Mesenchymal stem cell (in vitro differentiated cells and primary cell): ENCODE results near the gene PCNX4.

Experiments used
- DNase-seq: peaks from one replicate; pipeline ENCODE4 v3.0.0-alpha.2; 2013
- H2AFZ ChIP-seq: one replicate; pipeline ENCODE4 v1.6.1; 2013; ENCODE audit warnings: low read depth, mild to moderate bottlenecking, control low read depth, inconsistent platforms, low read length, moderate library complexity
- H2AK5ac ChIP-seq: 2 replicates; pipeline ENCODE4 v1.6.1; 2013; ENCODE audit warnings: low read length, moderate library complexity, mild to moderate bottlenecking, inconsistent platforms; ENCODE audit not compliant: severe bottlenecking
- H2BK120ac ChIP-seq: one replicate; pipeline ENCODE4 v1.6.1; 2013; ENCODE audit warnings: low read depth, mild to moderate bottlenecking, inconsistent platforms, low read length, moderate library complexity
- H2BK12ac ChIP-seq, 2 experiments: one replicate each; pipeline ENCODE4 v1.6.1; 2013; ENCODE audit warnings: inconsistent platforms in 2 of 2, low read length in 2 of 2, mild to moderate bottlenecking in 2 of 2, moderate library complexity in 2 of 2, control low read depth in 1 of 2
- H2BK15ac ChIP-seq: one replicate; pipeline ENCODE4 v1.6.1; 2013; ENCODE audit warnings: mild to moderate bottlenecking, low read depth, inconsistent platforms; ENCODE audit not compliant: poor library complexity, severe bottlenecking
- H2BK5ac ChIP-seq: 2 replicates; pipeline ENCODE4 v1.6.1; 2013; ENCODE audit warnings: low read depth, mild to moderate bottlenecking, low read length, control low read depth, inconsistent platforms; ENCODE audit not compliant: poor library complexity, severe bottlenecking
- H3K14ac ChIP-seq, 2 experiments: one replicate each; pipeline ENCODE4 v1.6.1; 2013; ENCODE audit warnings: inconsistent platforms in 2 of 2, low read length in 2 of 2, control low read depth in 1 of 2, mild to moderate bottlenecking in 1 of 2, moderate library complexity in 1 of 2
- H3K18ac ChIP-seq, 2 experiments: one replicate each; pipeline ENCODE4 v1.6.1; 2013; ENCODE audit warnings: inconsistent platforms in 2 of 2, low read length in 2 of 2, control low read depth in 1 of 2, low read depth in 1 of 2, mild to moderate bottlenecking in 1 of 2
- H3K23ac ChIP-seq, 2 experiments: one replicate each; pipeline ENCODE4 v1.6.1; 2013; ENCODE audit warnings: inconsistent platforms in 2 of 2, low read length in 2 of 2, mild to moderate bottlenecking in 2 of 2, moderate library complexity in 2 of 2, control low read depth in 1 of 2
- H3K27ac ChIP-seq: 2 replicates; pipeline ENCODE4 v1.5.1; 2013; ENCODE audit warnings: mild to moderate bottlenecking, moderate library complexity, low read length, control low read depth, inconsistent platforms; ENCODE audit not compliant: poor library complexity, severe bottlenecking
- H3K27me3 ChIP-seq, 2 experiments: 2 replicates each; pipeline versions ENCODE4 v1.6.1 to v1.7.0; 2013; ENCODE audit warnings: low read length in 2 of 2, mild to moderate bottlenecking in 2 of 2, moderate library complexity in 2 of 2, control low read depth in 1 of 2, inconsistent platforms in 1 of 2; ENCODE audit not compliant: control insufficient read depth in 1 of 2, insufficient read depth in 1 of 2
- H3K36me3 ChIP-seq, 2 experiments: 2 replicates each; pipeline versions ENCODE4 v1.6.1 to v1.7.0; 2013; ENCODE audit warnings: low read length in 2 of 2, control low read depth in 1 of 2, inconsistent platforms in 1 of 2, low read depth in 1 of 2, mild to moderate bottlenecking in 1 of 2; ENCODE audit not compliant: insufficient read depth in 2 of 2, control insufficient read depth in 1 of 2
- H3K4ac ChIP-seq, 2 experiments: one replicate each; pipeline ENCODE4 v1.6.1; 2013; ENCODE audit warnings: inconsistent platforms in 2 of 2, low read length in 2 of 2, mild to moderate bottlenecking in 2 of 2, moderate library complexity in 2 of 2, control low read depth in 1 of 2, low read depth in 1 of 2
- H3K4me1 ChIP-seq: 2 replicates; pipeline ENCODE4 v1.6.1; 2013; ENCODE audit warnings: low read depth, low read length, control low read depth; ENCODE audit not compliant: control insufficient read depth, insufficient read depth
- H3K4me2 ChIP-seq: 2 replicates; pipeline ENCODE4 v1.6.1; 2013; ENCODE audit warnings: low read length, mild to moderate bottlenecking, inconsistent platforms; ENCODE audit not compliant: poor library complexity, severe bottlenecking
- H3K4me3 ChIP-seq, 2 experiments: 2 replicates each; pipeline versions ENCODE4 v1.5.1 to v1.7.0; 2013; ENCODE audit warnings: low read length in 2 of 2, mild to moderate bottlenecking in 2 of 2, control low read depth in 1 of 2, low read depth in 1 of 2; ENCODE audit not compliant: insufficient read depth in 1 of 2
- H3K79me1 ChIP-seq: replicated peaks from 2 replicates; pipeline ENCODE4 v1.6.1; 2013; ENCODE audit warnings: mild to moderate bottlenecking, control low read depth, low read length, inconsistent platforms; ENCODE audit not compliant: poor library complexity, severe bottlenecking
- H3K9ac ChIP-seq: 2 replicates; pipeline ENCODE4 v1.7.0; 2013; ENCODE audit warnings: mild to moderate bottlenecking, low read length, moderate library complexity
- H3K9me3 ChIP-seq: 2 replicates; pipeline ENCODE4 v1.7.0; 2013; ENCODE audit warnings: mild to moderate bottlenecking, low read length; ENCODE audit not compliant: control insufficient read depth
- H4K8ac ChIP-seq: one replicate; pipeline ENCODE4 v1.6.1; 2013; ENCODE audit warnings: inconsistent platforms, mild to moderate bottlenecking, low read length, moderate library complexity
- H4K91ac ChIP-seq: one replicate; pipeline ENCODE4 v1.6.1; 2013; ENCODE audit warnings: mild to moderate bottlenecking, low read length, inconsistent platforms
- WGBS: methylation state at CpG from one replicate; pipeline ENCODE4 v1.1.7; 2013; ENCODE audit warnings: mixed read lengths; 5-methylcytosine and 5-hydroxymethylcytosine counted together

PCNX4 gene

GRCh38 chr14:60163693-60164092 lies 72.0 kb downstream of the PCNX4 start:
- Histone ChIP-seq H3K4me1 (peaks cover 1% of the 10 kb centered on the region), H3K18ac (no peak overlapping the region), H2BK5ac (no peak overlapping the region), H2AFZ (no peak overlapping the region), H3K27ac (no peak overlapping the region), H2BK15ac (no peak overlapping the region), H3K23ac (no peak overlapping the region), H2BK12ac (no peak overlapping the region), H3K4ac (no peak overlapping the region), H3K4me2 (peak overlapping the region; percentile 36), H3K36me3 (peaks cover 2 to 3% of the 10 kb centered on the region in 2 experiments), H3K79me1 (peaks cover 8% of the 10 kb centered on the region), H2BK120ac (no peak overlapping the region), H4K91ac (no peak overlapping the region), H2AK5ac (peak overlapping the region; percentile 37), H3K27me3 (no peaks in the 10 kb centered on the region), H3K9ac (peak overlapping the region; percentile 96), H3K14ac (no peak overlapping the region), H4K8ac (peak overlapping the region; percentile 15), H3K9me3 (no peaks in the 10 kb centered on the region), H3K4me3 (peak overlapping the region in 1 of 2 experiments; percentile 91)
- DNase-seq, result no peak
- 95% methylated on average over 5 of the region's 6 CpGs for WGBS

DNA sequence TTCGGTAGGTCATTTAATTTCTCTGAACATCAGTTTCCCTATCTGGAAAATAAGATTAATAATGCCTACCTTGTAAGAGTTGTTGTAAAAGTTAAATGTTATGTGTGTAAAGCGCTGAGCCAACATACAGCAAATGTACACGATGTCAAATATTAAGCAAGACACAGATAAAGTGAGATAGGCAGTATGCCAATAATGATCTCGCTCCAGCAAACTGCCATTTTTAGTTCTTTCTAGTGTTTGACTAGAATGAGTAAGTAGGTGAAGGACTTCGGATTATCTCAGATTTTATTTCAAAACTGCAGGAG lies 72.6 kb downstream of the PCNX4 start:
- no peaks in the 10 kb centered on the region for H3K27me3 ChIP-seq

DNA sequence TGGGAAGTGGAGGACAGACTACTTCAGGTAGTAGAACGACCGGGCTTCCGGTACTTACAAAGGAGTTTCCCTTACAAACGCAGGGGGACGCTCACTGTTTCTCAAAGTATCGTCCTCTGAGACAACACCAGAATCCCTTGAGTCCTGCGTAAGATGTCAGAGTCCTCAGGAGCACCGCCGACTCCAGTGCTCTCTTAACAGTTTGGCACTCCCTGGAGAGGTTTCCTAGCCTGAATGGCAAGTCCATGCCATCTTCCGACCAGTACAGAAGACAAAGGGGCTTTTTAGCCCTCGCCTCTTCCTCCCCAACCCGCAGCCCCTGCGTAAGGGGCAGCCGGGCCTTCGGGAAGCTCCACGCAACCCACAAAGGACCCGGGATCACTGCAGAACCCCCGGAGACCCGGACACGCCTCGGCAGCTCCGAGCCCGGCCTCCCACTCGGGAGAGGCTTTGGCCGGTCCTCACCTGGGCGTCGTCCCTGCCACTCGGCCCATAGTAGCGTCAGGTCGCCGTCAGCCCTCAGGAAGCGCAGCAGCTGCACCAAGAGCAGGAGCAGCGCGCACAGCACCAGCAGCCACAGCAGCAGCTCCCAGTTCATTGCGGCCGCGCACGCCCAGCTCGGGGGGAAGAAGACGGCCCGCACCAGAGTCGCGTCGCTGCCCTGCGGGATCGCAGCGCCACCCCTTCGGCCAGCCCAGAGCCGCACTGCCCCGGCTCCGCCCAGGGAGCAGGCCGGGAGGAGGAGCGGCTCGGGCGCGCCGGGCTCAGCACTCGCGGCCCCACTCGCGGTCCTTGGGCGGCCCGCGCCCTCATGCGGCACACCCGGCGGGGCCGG lies 73.2 kb downstream of the PCNX4 start, which contains the start of gene DHRS7:
TSS of gene DHRS7 (minus strand) at position 687 of the 835 bp plus-strand sequence. CDS start at position 598, 89 bp downstream.
- peak; percentile 84 for DNase-seq
- H4K91ac ChIP-seq, result peak within 1 kb of the TSS; percentile 94
- peak within 1 kb of the TSS; percentile 64 for H3K4me2 ChIP-seq
- H3K36me3 ChIP-seq, result peaks cover 0 to 3% of the 10 kb centered on the region in 2 experiments
- H2BK12ac ChIP-seq, result no peak within 1 kb of the TSS
- H3K9ac ChIP-seq, result peak within 1 kb of the TSS; percentile 96
- WGBS, result under 1% methylated on average over 65 of the region's 68 CpGs
- peak within 1 kb of the TSS; percentile 87 to 98 for H3K18ac ChIP-seq
- peak within 1 kb of the TSS; percentile 87 for H2BK15ac ChIP-seq
- peak within 1 kb of the TSS in 1 of 2 experiments; percentile 97 for H3K23ac ChIP-seq
- no peak within 1 kb of the TSS for H2AK5ac ChIP-seq
- peak within 1 kb of the TSS; percentile 79 for H3K27ac ChIP-seq
- peaks cover 1% of the 10 kb centered on the region for H3K4me1 ChIP-seq
- H3K14ac ChIP-seq, result peak within 1 kb of the TSS; percentile 25 to 100
- H3K4ac ChIP-seq, result peak within 1 kb of the TSS; percentile 79 to 93
- H4K8ac ChIP-seq, result peak within 1 kb of the TSS; percentile 91
- H3K79me1 ChIP-seq, result peaks cover 8% of the 10 kb centered on the region
- peak within 1 kb of the TSS; percentile 91 to 94 for H3K4me3 ChIP-seq
- peak within 1 kb of the TSS; percentile 91 for H2AFZ ChIP-seq
- no peak within 1 kb of the TSS for H2BK5ac ChIP-seq
- H3K9me3 ChIP-seq, result no peaks in the 10 kb centered on the region
- H2BK120ac ChIP-seq, result peak within 1 kb of the TSS; percentile 94
- H3K27me3 ChIP-seq, result no peaks in the 10 kb centered on the region

More for the DNA sequence above, 72.6 kb downstream of the PCNX4 start:
- no peak overlapping the region for H4K91ac ChIP-seq
- 52% methylated on average over 4 of the region's 5 CpGs for WGBS
- no peak overlapping the region for H2AK5ac ChIP-seq
- no peak overlapping the region for H2AFZ ChIP-seq
- H2BK15ac ChIP-seq, result no peak overlapping the region
- no peak overlapping the region for H4K8ac ChIP-seq
- no peak overlapping the region for H2BK5ac ChIP-seq
- no peaks in the 10 kb centered on the region for H3K9me3 ChIP-seq
- H3K14ac ChIP-seq, result no peak overlapping the region
- peak overlapping the region; percentile 96 for H3K9ac ChIP-seq
- peaks cover 0 to 3% of the 10 kb centered on the region in 2 experiments for H3K36me3 ChIP-seq
- no peak overlapping the region for H3K23ac ChIP-seq
- H3K27ac ChIP-seq, result peak overlapping the region; percentile 79
- peaks cover 8% of the 10 kb centered on the region for H3K79me1 ChIP-seq
- no peak for DNase-seq
- H3K4me2 ChIP-seq, result peak overlapping the region; percentile 64
- H2BK120ac ChIP-seq, result no peak overlapping the region
- H2BK12ac ChIP-seq, result no peak overlapping the region
- no peak overlapping the region for H3K4ac ChIP-seq
- no peak overlapping the region for H3K18ac ChIP-seq
- H3K4me1 ChIP-seq, result peaks cover 1% of the 10 kb centered on the region
- H3K4me3 ChIP-seq, result peak overlapping the region; percentile 91 to 94

DNA sequence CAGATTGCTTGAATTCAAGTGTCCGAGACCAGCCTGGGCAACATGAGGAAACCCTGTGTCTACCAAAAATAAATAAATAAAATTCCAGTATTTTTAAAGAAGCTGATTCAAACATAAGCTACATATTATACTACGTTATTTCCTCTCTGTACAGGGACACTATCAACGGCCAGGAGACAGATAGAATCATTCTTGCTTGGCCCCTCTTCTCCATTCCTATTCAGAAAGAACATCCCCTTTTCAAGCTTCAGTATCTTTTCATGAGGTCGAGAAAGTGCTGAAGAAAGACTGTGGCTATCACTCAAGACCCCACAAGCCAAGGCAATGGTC lies 73.8 kb downstream of the PCNX4 start:
- Histone ChIP-seq H3K14ac (no peak overlapping the region), H3K4me2 (peak overlapping the region; percentile 64), H3K4me3 (peak overlapping the region; percentile 91 to 94), H3K4ac (no peak overlapping the region), H3K9ac (peak overlapping the region; percentile 96), H3K27me3 (no peaks in the 10 kb centered on the region), H3K4me1 (peaks cover 1% of the 10 kb centered on the region), H4K8ac (no peak overlapping the region), H2AK5ac (no peak overlapping the region), H2BK15ac (no peak overlapping the region), H3K79me1 (peaks cover 8% of the 10 kb centered on the region), H2BK5ac (no peak overlapping the region), H3K27ac (no peak overlapping the region), H2BK12ac (no peak overlapping the region), H4K91ac (no peak overlapping the region), H3K9me3 (no peaks in the 10 kb centered on the region), H2AFZ (no peak overlapping the region), H2BK120ac (peak overlapping the region; percentile 79), H3K18ac (peak overlapping the region in 1 of 2 experiments; percentile 70), H3K23ac (no peak overlapping the region), H3K36me3 (peaks cover 0 to 2% of the 10 kb centered on the region in 2 experiments)
- WGBS, result 25% methylated on average over 3 of the region's 4 CpGs
- DNase-seq, result no peak
